Calu3 (cell line): ENCODE data around the gene ERICH2. TPM values are rescaled to one million over a fixed set of nuclear protein-coding genes. Genes with fewer than 3 reads are reported as not detected.

Experiments used
- BruUV-seq: library from RNA; stranded (reverse); fragments of 400-500 nt; replicated peaks from 2 replicates; lab custom pipeline; 2021; lab: Mats Ljungman, UMichigan
- CTCF ChIA-PET: fragments of 300-600 bp; sonication (Branson Sonifier 250); formaldehyde crosslinking; loops from one replicate; lab custom pipeline; 2022; ENCODE audit warnings: antibody characterized with exemption; lab: Charles Lee
- DNase-seq: peaks from one replicate; pipeline ENCODE4 v3.0.0; 2022
- H3K27ac Mint-ChIP-seq: one replicate; pipeline ENCODE4 v1.8.0; 2022; ENCODE audit warnings: mixed read lengths; ENCODE audit not compliant: unreplicated experiment
- H3K27me3 Mint-ChIP-seq: one replicate; pipeline ENCODE4 v1.8.0; 2022; ENCODE audit warnings: mixed read lengths; ENCODE audit not compliant: unreplicated experiment
- H3K36me3 Mint-ChIP-seq: one replicate; pipeline ENCODE4 v1.8.0; 2022; ENCODE audit warnings: mild to moderate bottlenecking, moderate library complexity, mixed read lengths; ENCODE audit not compliant: insufficient read depth, unreplicated experiment
- H3K4me1 Mint-ChIP-seq: one replicate; pipeline ENCODE4 v1.8.0; 2022; ENCODE audit warnings: mild to moderate bottlenecking, low read depth, mixed read lengths; ENCODE audit not compliant: unreplicated experiment
- H3K4me3 Mint-ChIP-seq: one replicate; pipeline ENCODE4 v1.8.0; 2022; ENCODE audit warnings: mild to moderate bottlenecking, low read depth, moderate library complexity, mixed read lengths; ENCODE audit not compliant: unreplicated experiment
- H3K9me3 Mint-ChIP-seq: one replicate; pipeline ENCODE4 v1.8.0; 2022; ENCODE audit warnings: low read depth, mixed read lengths; ENCODE audit not compliant: unreplicated experiment
- intact Hi-C: fragments of 100-400 bp; cut with micrococcal nuclease; formaldehyde crosslinking; loops from one replicate; pipeline ENCODE4 v1.10.0; 2022; ENCODE audit not compliant: unreplicated experiment
- total RNA-seq: library from RNA; stranded (reverse); gene quantifications from 2 replicates; pipeline ENCODE4 v1.2.3, GENCODE V29; 2022
- TF ChIP-seq, protein P1 (sequence below): fragments of 200-600 bp; IDR thresholded peaks from one replicate; pipeline ENCODE4 v1.8.0; 2022; ENCODE audit warnings: antibody characterized with exemption; ENCODE audit not compliant: unreplicated experiment

Gene ERICH2
- total RNA-seq, 1 experiment from 2014 or later, result 2.4 TPM

DNA sequence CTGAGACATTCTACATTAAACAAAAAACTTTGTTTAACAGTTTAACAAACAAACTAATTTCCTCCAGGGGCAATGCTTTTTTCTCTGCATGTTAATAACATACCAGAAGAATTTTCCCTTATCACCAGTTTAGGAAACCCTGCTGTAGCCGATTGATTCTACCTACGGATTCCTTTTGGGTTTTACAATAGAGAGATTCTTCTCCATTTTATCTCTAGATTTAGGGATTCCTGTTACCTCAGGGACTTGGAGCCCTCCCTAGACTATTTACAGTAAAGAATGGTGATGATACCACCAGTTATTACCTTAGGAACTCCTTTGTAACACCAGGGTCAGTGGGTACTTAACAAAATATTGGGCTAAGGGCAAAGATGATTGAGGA, 5.3 kb upstream of the ERICH2 start:
- TF ChIP-seq, protein P1, sequence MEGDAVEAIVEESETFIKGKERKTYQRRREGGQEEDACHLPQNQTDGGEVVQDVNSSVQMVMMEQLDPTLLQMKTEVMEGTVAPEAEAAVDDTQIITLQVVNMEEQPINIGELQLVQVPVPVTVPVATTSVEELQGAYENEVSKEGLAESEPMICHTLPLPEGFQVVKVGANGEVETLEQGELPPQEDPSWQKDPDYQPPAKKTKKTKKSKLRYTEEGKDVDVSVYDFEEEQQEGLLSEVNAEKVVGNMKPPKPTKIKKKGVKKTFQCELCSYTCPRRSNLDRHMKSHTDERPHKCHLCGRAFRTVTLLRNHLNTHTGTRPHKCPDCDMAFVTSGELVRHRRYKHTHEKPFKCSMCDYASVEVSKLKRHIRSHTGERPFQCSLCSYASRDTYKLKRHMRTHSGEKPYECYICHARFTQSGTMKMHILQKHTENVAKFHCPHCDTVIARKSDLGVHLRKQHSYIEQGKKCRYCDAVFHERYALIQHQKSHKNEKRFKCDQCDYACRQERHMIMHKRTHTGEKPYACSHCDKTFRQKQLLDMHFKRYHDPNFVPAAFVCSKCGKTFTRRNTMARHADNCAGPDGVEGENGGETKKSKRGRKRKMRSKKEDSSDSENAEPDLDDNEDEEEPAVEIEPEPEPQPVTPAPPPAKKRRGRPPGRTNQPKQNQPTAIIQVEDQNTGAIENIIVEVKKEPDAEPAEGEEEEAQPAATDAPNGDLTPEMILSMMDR, result no peak
- intact Hi-C loops, result no loop called here
- Mint-ChIP-seq H3K4me3 (no peak overlapping the region), H3K27ac (no peak overlapping the region), H3K27me3 (no peaks in the 10 kb centered on the region), H3K9me3 (no peaks in the 10 kb centered on the region), H3K36me3 (peaks cover 3% of the 10 kb centered on the region), H3K4me1 (peaks cover 18% of the 10 kb centered on the region)
- no peak for DNase-seq
- CTCF ChIA-PET, result interaction anchor here (1.1 kb wide), 1 partner anchor 32 kb away, joined by 3 read pairs; no protein-coding TSS in a partner anchor
- no TSS peak for BruUV-seq

DNA sequence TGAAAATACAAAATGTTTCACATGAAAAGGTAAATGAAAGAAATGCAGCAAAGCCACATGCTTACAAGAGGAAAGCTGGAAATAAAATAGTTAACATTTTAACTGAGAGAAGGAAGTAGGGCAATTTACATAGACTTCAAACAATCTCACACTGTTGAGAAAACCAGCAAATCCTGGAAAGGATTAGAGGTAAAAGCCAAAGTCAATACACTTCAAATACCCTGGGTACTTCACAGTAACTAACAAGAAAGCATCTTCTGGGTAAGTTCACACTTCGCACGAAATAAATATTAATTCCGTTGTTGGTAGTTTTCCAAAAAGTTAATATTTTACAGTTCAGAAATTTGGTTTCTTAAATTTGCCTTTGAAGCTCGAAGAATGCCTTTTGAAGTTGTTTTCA, 3.5 kb upstream of the ERICH2 start:
- intact Hi-C loops, result no loop called here
- H3K36me3 Mint-ChIP-seq, result peaks cover 21% of the 10 kb centered on the region
- H3K27ac Mint-ChIP-seq, result peak overlapping the region; percentile 38
- no peaks in the 10 kb centered on the region for H3K27me3 Mint-ChIP-seq
- H3K9me3 Mint-ChIP-seq, result no peaks in the 10 kb centered on the region
- H3K4me1 Mint-ChIP-seq, result peaks cover 21% of the 10 kb centered on the region
- BruUV-seq, result no TSS peak
- no peak for DNase-seq
- TF ChIP-seq, protein P1, result no peak
- peak overlapping the region; percentile 17 for H3K4me3 Mint-ChIP-seq
- CTCF ChIA-PET, result interaction anchor here (0.6 to 0.7 kb wide), 2 partner anchors 52 to 357 kb away, joined by 3 read pairs; partner anchors contain the start of gene SP5

DNA sequence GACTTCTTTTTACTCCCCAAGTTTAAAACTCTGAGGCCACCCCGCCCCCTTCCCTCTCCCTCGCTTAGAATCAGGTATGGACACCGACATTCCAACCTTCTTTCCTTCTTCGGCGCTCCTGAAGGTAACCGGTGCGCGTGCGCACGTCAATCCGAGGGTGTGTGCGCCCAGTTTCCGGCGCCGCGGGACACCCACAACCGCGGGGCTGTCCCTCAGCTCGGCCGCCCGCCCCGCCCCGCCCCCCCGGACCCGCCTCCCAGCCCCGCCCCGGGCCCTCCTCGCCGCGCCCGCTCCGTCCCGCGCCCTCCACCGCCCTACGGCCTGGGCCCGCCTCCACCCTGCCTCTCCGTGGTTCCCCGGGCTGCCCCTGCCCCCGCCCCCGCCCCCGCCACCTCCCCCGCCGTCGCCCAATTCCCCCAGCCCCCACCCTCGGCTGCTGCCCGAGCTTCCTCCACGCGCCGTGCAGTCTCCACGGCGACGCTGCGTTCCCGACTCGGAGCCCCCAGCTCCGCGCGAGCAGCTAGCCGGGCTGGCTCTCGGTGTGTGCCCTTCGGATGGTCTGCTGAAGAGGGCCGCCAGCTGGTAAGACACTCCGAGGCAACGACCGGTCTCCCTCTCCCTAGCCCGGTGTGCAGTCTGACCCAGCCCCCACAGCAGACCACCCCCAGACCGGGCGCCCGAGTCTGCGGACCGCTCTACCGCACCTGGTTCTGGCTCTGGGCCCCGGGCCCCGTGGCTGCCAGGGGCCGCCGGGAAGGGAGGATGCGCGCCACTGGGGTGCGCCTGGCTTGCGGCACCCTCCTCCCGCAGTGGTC, 635 bp downstream of the ERICH2 start:
- CTCF ChIA-PET, result interaction anchor here (0.6 to 1.7 kb wide), 3 partner anchors 32 to 59 kb away, joined by 3 to 8 read pairs (median 4); no protein-coding TSS in a partner anchor
- H3K36me3 Mint-ChIP-seq, result peaks cover 26% of the 10 kb centered on the region
- no peaks in the 10 kb centered on the region for H3K9me3 Mint-ChIP-seq
- H3K27ac Mint-ChIP-seq, result peak overlapping the region; percentile 91
- intact Hi-C loops, result loop anchor here (2.0 kb wide), 1 partner anchor 26 kb away; no protein-coding TSS in a partner anchor
- TF ChIP-seq, protein P1, result no peak
- H3K4me3 Mint-ChIP-seq, result peak overlapping the region; percentile 81
- no TSS peak for BruUV-seq
- H3K4me1 Mint-ChIP-seq, result peaks cover 16% of the 10 kb centered on the region
- no peaks in the 10 kb centered on the region for H3K27me3 Mint-ChIP-seq
- peak; percentile 89 for DNase-seq

DNA sequence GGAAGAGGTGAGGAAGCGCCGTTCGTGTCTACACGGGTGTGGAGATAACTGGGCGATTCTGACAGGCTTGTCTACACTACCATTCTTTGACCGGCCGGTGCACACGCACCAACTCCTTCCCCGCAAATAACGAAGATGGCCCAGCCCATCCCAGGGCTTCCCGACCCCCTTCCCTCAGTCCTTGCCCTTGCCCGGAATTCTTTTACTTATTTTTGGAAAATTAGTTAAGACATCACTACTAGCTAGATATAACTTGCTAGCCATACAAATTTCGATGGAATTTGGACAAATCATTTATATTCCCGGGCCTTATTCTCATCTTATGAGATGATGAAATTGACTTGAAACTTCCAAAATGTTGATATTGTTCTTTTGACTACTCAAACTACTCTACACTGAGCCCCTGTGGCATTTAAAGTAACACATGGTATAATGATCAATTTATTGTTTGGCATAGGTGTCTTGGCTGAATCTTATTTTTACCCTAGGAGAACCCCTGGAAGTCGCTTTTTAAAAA, 1.3 kb downstream of the ERICH2 start:
- CTCF ChIA-PET, result interaction anchor here (0.6 to 1.7 kb wide), 2 partner anchors 32 to 34 kb away, joined by 4 to 8 read pairs; no protein-coding TSS in a partner anchor
- no peak for DNase-seq
- BruUV-seq, result no TSS peak
- Mint-ChIP-seq H3K9me3 (no peaks in the 10 kb centered on the region), H3K4me3 (peak overlapping the region; percentile 81), H3K4me1 (peaks cover 10% of the 10 kb centered on the region), H3K36me3 (peaks cover 26% of the 10 kb centered on the region), H3K27ac (peak overlapping the region; percentile 69), H3K27me3 (no peaks in the 10 kb centered on the region)
- intact Hi-C loops, result loop anchor here (2.0 kb wide), 1 partner anchor 27 kb away; no protein-coding TSS in a partner anchor
- TF ChIP-seq, protein P1, result no peak
